ENCODE results near the gene AXIN2.
A peak's percentile ranks its signal among the peaks of the same experiment; 100 is the strongest.
"Not testable (repeated sequence)": the region's sequence is repeated elsewhere in the genome, so short reads cannot be mapped to it uniquely, and the experiment has no call there.

AXIN2 gene

DNA sequence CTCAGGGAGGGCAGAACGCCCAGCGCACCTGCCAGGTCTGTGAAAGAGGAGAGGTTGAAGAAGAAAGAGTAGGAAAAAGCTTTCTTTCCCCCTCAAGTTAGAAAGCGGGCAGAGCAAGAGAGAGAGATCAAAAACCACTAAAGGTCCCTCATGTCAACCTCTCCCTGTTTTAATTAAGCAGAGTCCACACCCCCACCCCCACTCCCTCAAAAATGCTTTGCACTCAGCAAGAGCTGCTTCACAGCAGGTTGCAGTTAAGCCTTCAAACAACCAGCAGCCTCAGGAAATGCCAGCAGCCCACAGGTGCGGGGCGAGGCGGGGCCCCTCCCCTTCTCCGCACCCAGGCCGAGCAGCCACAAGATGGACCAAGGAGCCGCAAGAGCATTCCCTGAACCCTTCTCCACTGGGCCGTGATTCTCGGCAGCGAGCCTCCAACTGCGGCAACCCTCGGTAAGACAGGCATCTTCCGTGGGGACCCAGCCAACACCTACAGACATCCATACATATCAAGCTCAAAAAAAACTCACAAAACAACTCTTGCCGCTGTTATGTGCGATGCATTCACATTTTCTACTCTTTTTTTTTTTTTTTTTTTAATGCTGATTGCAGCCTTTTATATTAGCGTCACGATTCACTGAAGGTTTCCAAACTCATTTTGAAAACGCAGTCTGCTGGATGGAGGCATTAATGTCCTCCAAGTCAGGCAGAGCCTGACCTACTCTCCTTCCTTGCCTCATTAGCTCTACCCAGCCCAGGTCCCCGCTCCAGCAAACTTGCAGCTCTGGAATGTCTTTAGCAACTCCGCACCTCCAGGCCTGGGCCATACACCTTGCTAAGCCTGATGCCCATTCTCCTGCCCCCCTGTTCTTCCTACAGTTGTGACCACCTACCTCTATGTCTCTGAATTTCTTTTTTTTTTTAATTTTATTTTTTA, 66.1 kb downstream of the AXIN2 start:
- in situ Hi-C loops (cut with HindIII; ENCODE audit: low sequenced_read_pairs): no loop called here
- peak; percentile 13 for DNase-seq (ENCODE audit: low read depth, low spot score)
- TF ChIP-seq, protein P1, sequence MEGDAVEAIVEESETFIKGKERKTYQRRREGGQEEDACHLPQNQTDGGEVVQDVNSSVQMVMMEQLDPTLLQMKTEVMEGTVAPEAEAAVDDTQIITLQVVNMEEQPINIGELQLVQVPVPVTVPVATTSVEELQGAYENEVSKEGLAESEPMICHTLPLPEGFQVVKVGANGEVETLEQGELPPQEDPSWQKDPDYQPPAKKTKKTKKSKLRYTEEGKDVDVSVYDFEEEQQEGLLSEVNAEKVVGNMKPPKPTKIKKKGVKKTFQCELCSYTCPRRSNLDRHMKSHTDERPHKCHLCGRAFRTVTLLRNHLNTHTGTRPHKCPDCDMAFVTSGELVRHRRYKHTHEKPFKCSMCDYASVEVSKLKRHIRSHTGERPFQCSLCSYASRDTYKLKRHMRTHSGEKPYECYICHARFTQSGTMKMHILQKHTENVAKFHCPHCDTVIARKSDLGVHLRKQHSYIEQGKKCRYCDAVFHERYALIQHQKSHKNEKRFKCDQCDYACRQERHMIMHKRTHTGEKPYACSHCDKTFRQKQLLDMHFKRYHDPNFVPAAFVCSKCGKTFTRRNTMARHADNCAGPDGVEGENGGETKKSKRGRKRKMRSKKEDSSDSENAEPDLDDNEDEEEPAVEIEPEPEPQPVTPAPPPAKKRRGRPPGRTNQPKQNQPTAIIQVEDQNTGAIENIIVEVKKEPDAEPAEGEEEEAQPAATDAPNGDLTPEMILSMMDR (IDR thresholded peaks at IDR 0.05; ENCODE audit: low read depth, low read length): no peak
- no peak overlapping the region for H3K4me3 ChIP-seq (ENCODE audit: low read depth, low read length)

DNA sequence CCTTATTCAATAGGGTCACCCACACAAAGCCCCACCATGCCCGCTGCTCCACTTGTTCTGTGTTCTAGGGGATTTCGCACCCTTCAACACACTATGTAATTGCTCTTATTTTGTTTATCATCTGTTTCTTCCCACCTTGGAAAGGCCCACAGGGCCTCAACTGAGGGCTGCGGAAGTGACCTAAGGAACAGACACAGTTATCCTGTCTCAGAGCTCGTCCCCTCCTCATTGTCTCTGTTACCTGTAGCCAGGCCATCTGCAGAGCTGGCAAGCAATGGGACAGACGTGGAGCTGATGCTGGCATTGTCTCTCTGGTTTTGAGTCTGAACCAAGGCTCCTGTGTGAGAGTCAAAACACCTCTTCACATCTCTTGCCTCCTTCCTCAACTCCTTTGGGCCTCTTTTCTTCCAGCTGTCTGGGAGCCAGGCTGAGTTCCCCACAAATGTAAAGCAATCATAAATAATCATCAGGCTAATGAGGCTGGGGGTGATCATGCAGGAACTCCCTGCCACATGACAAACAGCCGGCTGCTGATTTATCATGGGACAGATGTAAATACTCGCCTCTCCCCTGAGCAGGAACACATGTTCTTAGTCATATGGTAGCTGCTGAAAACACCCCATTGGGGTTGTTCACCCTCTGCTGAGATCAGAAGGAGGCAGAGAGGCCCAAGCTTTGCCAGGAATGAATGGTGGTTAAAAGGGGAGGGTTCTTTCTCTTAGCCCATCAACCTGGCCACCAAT, 71.9 kb downstream of the AXIN2 start:
- DNase-seq (ENCODE audit: low read depth, low spot score): no peak
- H3K4me3 ChIP-seq (ENCODE audit: low read depth, low read length): no peak overlapping the region
- in situ Hi-C loops (cut with HindIII; ENCODE audit: low sequenced_read_pairs): no loop called here
- TF ChIP-seq, protein P1 (IDR thresholded peaks at IDR 0.05; ENCODE audit: low read depth, low read length): no peak

DNA sequence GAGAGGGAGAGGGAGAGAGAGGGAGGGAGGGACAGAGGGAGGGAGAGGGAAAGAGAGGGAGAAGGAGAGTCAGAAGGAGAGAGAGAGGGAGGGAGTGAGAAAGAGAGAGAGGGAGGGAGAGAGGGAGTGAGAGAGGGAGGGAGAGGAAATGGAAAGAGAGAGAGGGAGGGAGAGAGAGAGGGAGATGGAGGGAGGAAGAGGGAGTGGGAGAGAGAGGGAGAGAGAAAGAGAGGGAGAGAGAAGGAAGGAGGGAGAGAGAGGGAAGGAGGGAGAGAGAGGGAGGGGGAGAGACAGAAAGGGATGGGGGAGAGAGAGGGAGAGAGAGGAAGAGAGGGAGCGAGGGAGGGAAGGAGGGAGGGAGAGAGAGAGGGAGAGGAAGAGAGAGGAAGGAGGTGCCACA, 72.8 kb downstream of the AXIN2 start:
- in situ Hi-C loops (cut with HindIII; ENCODE audit: low sequenced_read_pairs): no loop called here
- TF ChIP-seq, protein P1 (IDR thresholded peaks at IDR 0.05; ENCODE audit: low read depth, low read length): no peak
- no peak overlapping the region for H3K4me3 ChIP-seq (ENCODE audit: low read depth, low read length)
- no peak for DNase-seq (ENCODE audit: low read depth, low spot score)

DNA sequence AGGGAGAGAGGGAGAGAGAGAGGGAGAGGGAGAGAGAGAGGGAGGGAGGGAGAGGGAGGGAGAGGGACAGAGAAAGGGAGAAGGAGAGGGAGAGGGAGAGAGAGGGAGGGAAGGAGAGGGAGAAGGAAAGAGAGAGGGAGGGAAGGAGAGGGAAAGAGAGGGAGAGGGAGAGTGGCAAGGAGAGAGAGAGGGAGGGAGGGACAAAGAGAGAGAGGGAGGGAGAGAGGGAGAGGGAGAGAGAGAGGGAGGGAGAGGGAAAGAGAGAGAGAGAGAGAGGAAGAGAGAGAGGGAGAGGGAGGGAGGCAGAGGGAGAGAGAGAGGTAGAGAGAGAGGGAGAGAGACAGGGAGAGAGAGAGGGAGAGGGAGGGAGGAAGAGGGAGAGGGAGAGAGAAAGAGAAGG, 73.5 kb downstream of the AXIN2 start:
- no peak overlapping the region for H3K4me3 ChIP-seq (ENCODE audit: low read depth, low read length)
- TF ChIP-seq, protein P1 (IDR thresholded peaks at IDR 0.05; ENCODE audit: low read depth, low read length): no peak
- DNase-seq (ENCODE audit: low read depth, low spot score): no peak
- in situ Hi-C loops (cut with HindIII; ENCODE audit: low sequenced_read_pairs): no loop called here

DNA sequence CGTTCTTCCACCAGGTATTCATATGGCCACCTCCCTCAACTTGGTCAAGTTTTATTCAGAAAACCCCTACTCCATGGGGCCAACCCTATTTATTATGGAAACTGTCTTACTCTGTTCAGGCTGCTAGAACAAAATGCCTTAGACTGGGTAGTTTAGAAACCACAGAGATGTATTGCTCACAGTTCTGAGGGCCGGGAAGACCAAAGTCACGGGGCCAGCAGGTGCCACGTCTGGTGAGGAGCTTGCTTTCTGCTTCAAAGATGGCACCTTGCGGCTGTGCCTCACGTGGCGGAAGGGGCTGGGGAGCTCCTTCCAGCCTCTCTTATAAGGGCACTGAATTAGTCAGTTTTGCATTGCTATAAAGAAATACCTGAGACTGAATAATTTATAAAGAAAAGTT, 74.3 kb downstream of the AXIN2 start:
- in situ Hi-C loops (cut with HindIII; ENCODE audit: low sequenced_read_pairs): no loop called here
- TF ChIP-seq, protein P1 (IDR thresholded peaks at IDR 0.05; ENCODE audit: low read depth, low read length): no peak
- DNase-seq (ENCODE audit: low read depth, low spot score): no peak

DNA sequence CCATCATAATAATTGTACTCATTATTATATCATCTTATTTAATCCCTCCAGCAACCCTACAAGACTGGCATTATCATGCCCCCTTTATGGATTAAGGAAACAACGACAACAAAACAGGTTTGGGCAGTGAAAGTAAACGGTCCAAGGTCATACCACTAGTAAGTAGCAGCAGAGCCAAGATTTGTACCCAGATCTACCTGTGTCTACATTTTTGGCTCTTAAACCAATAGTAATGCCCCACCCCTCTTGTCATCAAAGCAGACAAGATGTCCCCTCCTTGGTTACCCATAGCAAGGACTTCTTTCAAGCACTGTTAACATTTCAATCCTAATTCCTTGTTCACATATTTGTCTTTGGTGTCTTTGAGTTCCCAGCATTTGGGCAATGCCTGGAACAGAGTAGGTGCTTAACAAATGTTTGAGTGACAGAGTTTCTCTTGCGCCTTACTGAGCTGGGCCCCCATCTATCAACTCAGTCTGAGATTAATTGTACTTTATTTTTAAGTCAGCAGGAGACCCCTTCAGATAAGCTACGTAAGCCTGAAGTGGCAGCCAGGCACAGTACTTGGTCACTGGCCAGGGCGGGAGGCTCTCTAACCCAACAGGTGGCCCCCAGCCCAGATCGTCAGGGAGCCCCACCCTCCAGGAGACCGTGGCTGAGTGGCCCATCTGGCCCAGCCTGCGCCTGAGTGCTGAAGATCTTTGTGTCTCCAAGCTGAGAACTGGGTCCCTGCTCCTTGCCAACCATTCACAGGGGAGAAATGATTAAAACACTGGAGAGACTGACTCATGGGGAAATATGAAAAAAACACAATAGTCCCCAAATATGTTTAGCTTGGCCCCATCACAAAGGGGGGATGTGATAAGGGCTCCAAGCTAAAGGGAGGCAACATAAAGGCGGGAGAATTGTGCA, 75.8 kb downstream of the AXIN2 start:
- no peak overlapping the region for H3K4me3 ChIP-seq (ENCODE audit: low read depth, low read length)
- TF ChIP-seq, protein P1 (IDR thresholded peaks at IDR 0.05; ENCODE audit: low read depth, low read length): no peak
- peak; percentile 22 for DNase-seq (ENCODE audit: low read depth, low spot score)
- in situ Hi-C loops (cut with HindIII; ENCODE audit: low sequenced_read_pairs): no loop called here

More for the DNA sequence above, 74.3 kb downstream of the AXIN2 start:
- H3K4me3 ChIP-seq (ENCODE audit: low read depth, low read length): no peak overlapping the region

DNA sequence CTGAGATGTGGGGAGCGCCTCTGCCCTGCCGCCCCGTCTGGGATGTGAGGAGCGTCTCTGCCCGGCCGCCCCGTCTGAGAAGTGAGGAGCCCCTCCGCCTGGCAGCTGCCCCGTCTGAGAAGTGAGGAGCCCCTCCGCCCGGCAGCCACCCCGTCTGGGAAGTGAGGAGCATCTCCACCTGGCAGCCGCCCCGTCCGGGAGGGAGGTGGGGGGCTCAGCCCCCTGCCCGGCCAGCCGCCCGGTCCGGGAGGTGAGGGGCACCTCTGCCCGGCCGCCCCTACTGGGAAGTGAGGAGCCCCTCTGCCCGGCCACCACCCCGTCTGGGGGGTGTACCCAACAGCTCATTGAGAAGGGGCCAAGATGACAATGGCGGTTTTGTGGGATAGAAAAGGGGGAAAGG, 77.0 kb downstream of the AXIN2 start:
- in situ Hi-C loops (cut with HindIII; ENCODE audit: low sequenced_read_pairs); DNase-seq (ENCODE audit: low read depth, low spot score); H3K4me3 ChIP-seq (ENCODE audit: low read depth, low read length): not testable (repeated sequence)

Data from astrocyte of the spinal cord (primary cell).